HepG2 (cell line): ENCODE results near the gene QSOX2. TPM values are rescaled to one million over a fixed set of nuclear protein-coding genes. Genes with fewer than 3 reads are reported as not detected.

Source experiments
- ATAC-seq: fragments of 200-7000 bp; cut with Tn5 transposase; 3 replicates; pipeline ENCODE4 v1.9.1; 2020; ENCODE audit warnings: mild to moderate bottlenecking, moderate library complexity
- BruUV-seq: library from RNA; stranded (reverse); fragments of 400-500 nt; replicated peaks from 2 replicates; lab custom pipeline; 2021; lab: Mats Ljungman, UMichigan
- CTCF ChIA-PET: fragments of 300-600 bp; formaldehyde crosslinking; extraction: SDS; loops from one replicate; lab custom pipeline; 2021; ENCODE audit warnings: low total read pairs, inconsistent platforms, low intra/inter-chr PET ratio; lab: Yijun Ruan, JAX
- POLR2A ChIA-PET: fragments of 350-600 bp; sonication (Branson Sonifier 250); formaldehyde crosslinking; loops from one replicate; lab custom pipeline; 2020; ENCODE audit warnings: antibody characterized with exemption, inconsistent platforms; lab: Yijun Ruan, JAX
- DNase-seq: peaks from one replicate; pipeline ENCODE4 v3.0.0-alpha.2; 2015; ENCODE audit warnings: low spot score
- FAIRE-seq: peaks from 3 replicates; lab custom pipeline; 2011; peaks lifted over from hg19 to GRCh38; lab: Jason Lieb, UNC
- H2AFZ ChIP-seq: one replicate; pipeline ENCODE4 v1.6.1; 2011; ENCODE audit warnings: low read length, inconsistent platforms
- H3K27ac ChIP-seq: fragments of 300-600 bp; 3 replicates; pipeline ENCODE4 v1.8.0; 2011; ENCODE audit warnings: mixed run types, mild to moderate bottlenecking, mixed read lengths, low read length, inconsistent platforms; ENCODE audit not compliant: insufficient read depth; ENCODE audit errors: extremely low read length
- H3K27me3 ChIP-seq, 2 experiments: fragments of 200-600 bp in 1 of 2; 2 replicates in 1 of 2; 3 replicates in 1 of 2; pipeline versions ENCODE4 v1.6.0 to v1.8.0; 2011; ENCODE audit warnings: low read length in 2 of 2, mild to moderate bottlenecking in 2 of 2, moderate library complexity in 2 of 2, inconsistent platforms in 1 of 2; ENCODE audit not compliant: insufficient read depth in 2 of 2, control insufficient read depth in 1 of 2
- H3K36me3 ChIP-seq, 2 experiments: fragments of 200-600 bp in 1 of 2; replicated peaks in 1 of 2; 2 replicates in 1 of 2; 3 replicates in 1 of 2; pipeline versions ENCODE4 v1.5.1 to v1.8.0; 2011; ENCODE audit warnings: low read length in 2 of 2, inconsistent platforms in 1 of 2; ENCODE audit not compliant: insufficient read depth in 2 of 2, control insufficient read depth in 1 of 2
- H3K4me1 ChIP-seq: 2 replicates; pipeline ENCODE4 v1.5.1; 2012; ENCODE audit warnings: low read length, inconsistent platforms; ENCODE audit not compliant: insufficient read depth
- H3K4me2 ChIP-seq: 2 replicates; pipeline ENCODE4 v1.6.0; 2011; ENCODE audit warnings: low read depth, low read length, inconsistent platforms
- H3K4me3 ChIP-seq, 3 experiments: fragments of 200-600 bp in 1 of 3; sonication (generic), shearing (Covaris generic) in 1 of 3; replicated peaks in 1 of 3; 2 replicates each; pipeline ENCODE4 v1.5.1; 2011 to 2016; ENCODE audit warnings: low read length in 3 of 3, inconsistent platforms in 2 of 3, low read depth in 2 of 3, mild to moderate bottlenecking in 2 of 3, control low read depth in 1 of 3, mixed read lengths in 1 of 3; ENCODE audit not compliant: insufficient read depth in 1 of 3
- H3K79me2 ChIP-seq: one replicate; pipeline ENCODE4 v1.6.1; 2011; ENCODE audit warnings: low read length, inconsistent platforms; ENCODE audit not compliant: insufficient read depth
- H3K9ac ChIP-seq: 2 replicates; pipeline ENCODE4 v1.6.0; 2011; ENCODE audit warnings: mild to moderate bottlenecking, low read depth, low read length, inconsistent platforms; ENCODE audit not compliant: insufficient read depth
- H3K9me3 ChIP-seq: 2 replicates; pipeline ENCODE4 v1.5.1; 2012; ENCODE audit warnings: mild to moderate bottlenecking, low read length
- H4K20me1 ChIP-seq: 2 replicates; pipeline ENCODE4 v1.6.0; 2011; ENCODE audit warnings: inconsistent platforms, mild to moderate bottlenecking, low read length, moderate library complexity; ENCODE audit not compliant: insufficient read depth
- FOSL2 ChIP-seq: sonication (generic); formaldehyde crosslinking; IDR thresholded peaks from 2 replicates; pipeline ENCODE4 v1.4.0; 2020; ENCODE audit warnings: missing genetic modification reagents
- HDAC6 ChIP-seq: fragments of 200-600 bp; sonication (generic); IDR thresholded peaks from 2 replicates; pipeline ENCODE4 v1.7.0; 2017; ENCODE audit warnings: mild to moderate bottlenecking, antibody characterized with exemption, low read length, low read depth
- HMGXB4 ChIP-seq, 2 experiments: sonication (generic) in 1 of 2; formaldehyde crosslinking in 1 of 2; IDR thresholded peaks; 2 replicates each; pipeline versions ENCODE4 v1.4.0 to v1.6.1; 2018 to 2020; ENCODE audit warnings: missing genetic modification reagents in 2 of 2, borderline replicate concordance in 1 of 2, low read depth in 1 of 2, mild to moderate bottlenecking in 1 of 2, missing biosample characterization in 1 of 2
- SALL1 ChIP-seq: sonication (generic); formaldehyde crosslinking; IDR thresholded peaks from 2 replicates; pipeline ENCODE4 v1.8.0; 2022; ENCODE audit warnings: mild to moderate bottlenecking, missing genetic modification reagents
- SAP130 ChIP-seq: IDR thresholded peaks from 2 replicates; pipeline ENCODE4 v1.6.1; 2016; ENCODE audit warnings: low read depth
- TFAP4 ChIP-seq: sonication (generic); IDR thresholded peaks from 2 replicates; pipeline ENCODE4 v1.6.1; 2016; ENCODE audit warnings: low read depth, borderline replicate concordance
- TFDP2 ChIP-seq: sonication (generic); formaldehyde crosslinking; IDR thresholded peaks from 2 replicates; pipeline ENCODE4 v1.4.0; 2020; ENCODE audit warnings: missing genetic modification reagents
- ZHX1 ChIP-seq: sonication (generic); formaldehyde crosslinking; IDR thresholded peaks from 2 replicates; pipeline ENCODE4 v1.8.1; 2022; ENCODE audit warnings: low read depth, mild to moderate bottlenecking, missing genetic modification reagents
- ZNF580 ChIP-seq: IDR thresholded peaks from 2 replicates; pipeline ENCODE4 v1.6.1; 2016; ENCODE audit warnings: low read depth, borderline replicate concordance
- ZNF687 ChIP-seq: sonication (generic); formaldehyde crosslinking; IDR thresholded peaks from 2 replicates; pipeline ENCODE4 v1.5.1; 2020; ENCODE audit warnings: mild to moderate bottlenecking, missing genetic modification reagents, moderate library complexity
- WGBS: methylation state at CpG from one replicate; pipeline ENCODE4 v1.1.6; 2017; ENCODE audit warnings: low lambda C conversion rate; 5-methylcytosine and 5-hydroxymethylcytosine counted together
- in situ Hi-C: cut with HindIII; loops from 2 replicates; pipeline ENCODE4 v1.10.0; 2017; ENCODE audit warnings: low pct_unique_long_range_greater_than_20kb; ENCODE audit not compliant: extremely low pct_ligation_motif_present
- intact Hi-C: fragments of 100-400 bp; cut with micrococcal nuclease; formaldehyde crosslinking; loops from one replicate; pipeline ENCODE4 v1.10.0; 2022; ENCODE audit not compliant: unreplicated experiment
- polyA plus RNA-seq, 8 experiments: library from polyadenylated mRNA; depleted of rRNA in 3 of 8; stranded (reverse) in 7 of 8; unstranded in 1 of 8; fragments of >200 nt; fragmentation: Illumina TruSeq in 4 of 8; extraction: Trizol in 4 of 8; gene quantifications; 2 replicates each; pipeline versions ENCODE4 v1.2.1 to v1.2.3, GENCODE V29; 2011 to 2016; ENCODE audit warnings: low read depth in 4 of 8, missing spikeins in 1 of 8, mixed read lengths in 1 of 8; ENCODE audit not compliant: insufficient read depth in 1 of 8
- total RNA-seq, 5 experiments: library from RNA; depleted of rRNA; stranded (reverse); fragments of >200 nt; fragmentation: Illumina TruSeq; extraction: Trizol; gene quantifications; 2 replicates each; pipeline ENCODE4 v1.2.3, GENCODE V29; 2016; ENCODE audit warnings: low read depth in 1 of 5

Gene QSOX2
- total and polyA plus RNA-seq, 2 of the 13 experiments (the other 11 are each of a cell fraction or from before 2014, with no cell fraction given) = 27.1 to 42.1 TPM

- no peak overlapping the region for H3K27ac ChIP-seq
- ChIA-PET POLR2A (interaction anchor here (1.6 kb wide), 1 partner anchor 24 kb away, joined by 3 read pairs; no protein-coding TSS in a partner anchor), CTCF (no interaction called here)
- no peak overlapping the region for H3K9ac ChIP-seq
- BruUV-seq = no TSS peak
- no peaks in the 10 kb centered on the region for H4K20me1 ChIP-seq
- H2AFZ ChIP-seq = no peak overlapping the region
- H3K9me3 ChIP-seq = no peaks in the 10 kb centered on the region
- DNase-seq (peak; percentile 27), FAIRE-seq (no peak), ATAC-seq (peak; percentile 4; the same call in 1 of the 3 replicates)
- H3K4me2 ChIP-seq = peak overlapping the region; percentile 68
- 1% methylated on average over 8 of the region's 12 CpGs for WGBS
- H3K79me2 ChIP-seq = no peaks in the 10 kb centered on the region
- in situ Hi-C loops (loop anchor here (25.0 kb wide), 1 partner anchor 268 kb away; no protein-coding TSS in a partner anchor), intact Hi-C loops (no loop called here)
- no peaks in the 10 kb centered on the region for H3K36me3 ChIP-seq
- H3K27me3 ChIP-seq = peaks cover 10 to 83% of the 10 kb centered on the region in 2 experiments
- peaks cover 49% of the 10 kb centered on the region for H3K4me1 ChIP-seq
- peak overlapping the region in 1 of 3 experiments; percentile 55; a peak in 3 of 6 replicates for H3K4me3 ChIP-seq
- TF ChIP-seq ZHX1 = no peak
- TF ChIP-seq TFAP4 = no peak
- TF ChIP-seq HDAC6 = no peak
- peak; percentile 63 for TF ChIP-seq ZNF687 (CRISPR knock-in tag)
- TF ChIP-seq FOSL2 (CRISPR knock-in tag) = peak; percentile 83
- TF ChIP-seq SAP130 = peak; percentile 41
- 0 out of 2 replicates have a peak, but pooled peaks have one; percentile 4 for TF ChIP-seq SALL1
- no peak for TF ChIP-seq TFDP2
- 0 out of 4 replicates have a peak, but pooled peaks of 1 of the 2 experiments have one; percentile 10 for TF ChIP-seq HMGXB4 (CRISPR knock-in tag; IDR thresholded peaks at IDR 0.05; ENCODE audit: borderline replicate concordance in 1 of 2, low read depth in 1 of 2)
- no peak for TF ChIP-seq ZNF580 (CRISPR knock-in tag)
These were observed 9.5 kb upstream of the QSOX2 start for GRCh38 chr9:136255166-136255538.
